ENCODE results near the gene AGFG1. TPM values are rescaled to one million over a fixed set of nuclear protein-coding genes. Genes with fewer than 3 reads are reported as not detected.

Gene AGFG1
- total RNA-seq, 1 donor from 2014 or later, result 25.5 TPM

- DNase-seq (ENCODE audit: low spot score in 2 of 2), result no peak
- no peaks in the 10 kb centered on the region for H3K27me3 ChIP-seq
- H3K27ac ChIP-seq, result no peak overlapping the region
- H3K4me3 ChIP-seq, result no peak overlapping the region
- TF ChIP-seq, protein P1, sequence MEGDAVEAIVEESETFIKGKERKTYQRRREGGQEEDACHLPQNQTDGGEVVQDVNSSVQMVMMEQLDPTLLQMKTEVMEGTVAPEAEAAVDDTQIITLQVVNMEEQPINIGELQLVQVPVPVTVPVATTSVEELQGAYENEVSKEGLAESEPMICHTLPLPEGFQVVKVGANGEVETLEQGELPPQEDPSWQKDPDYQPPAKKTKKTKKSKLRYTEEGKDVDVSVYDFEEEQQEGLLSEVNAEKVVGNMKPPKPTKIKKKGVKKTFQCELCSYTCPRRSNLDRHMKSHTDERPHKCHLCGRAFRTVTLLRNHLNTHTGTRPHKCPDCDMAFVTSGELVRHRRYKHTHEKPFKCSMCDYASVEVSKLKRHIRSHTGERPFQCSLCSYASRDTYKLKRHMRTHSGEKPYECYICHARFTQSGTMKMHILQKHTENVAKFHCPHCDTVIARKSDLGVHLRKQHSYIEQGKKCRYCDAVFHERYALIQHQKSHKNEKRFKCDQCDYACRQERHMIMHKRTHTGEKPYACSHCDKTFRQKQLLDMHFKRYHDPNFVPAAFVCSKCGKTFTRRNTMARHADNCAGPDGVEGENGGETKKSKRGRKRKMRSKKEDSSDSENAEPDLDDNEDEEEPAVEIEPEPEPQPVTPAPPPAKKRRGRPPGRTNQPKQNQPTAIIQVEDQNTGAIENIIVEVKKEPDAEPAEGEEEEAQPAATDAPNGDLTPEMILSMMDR (IDR thresholded peaks at IDR 0.05), result no peak
- H3K4me1 ChIP-seq, result no peaks in the 10 kb centered on the region
- intact Hi-C loops (cut with DNase I), result no loop called here
- H3K9me3 ChIP-seq, result no peaks in the 10 kb centered on the region
- no peaks in the 10 kb centered on the region for H3K36me3 ChIP-seq
Measured at GRCh38 chr2:227576110-227576509, 104.2 kb downstream of the AGFG1 start.

- TF ChIP-seq, protein P1 (IDR thresholded peaks at IDR 0.05), result no peak
- intact Hi-C loops (cut with DNase I), result no loop called here
Measured at GRCh38 chr2:227576812-227577211, 104.9 kb downstream of the AGFG1 start.

DNA sequence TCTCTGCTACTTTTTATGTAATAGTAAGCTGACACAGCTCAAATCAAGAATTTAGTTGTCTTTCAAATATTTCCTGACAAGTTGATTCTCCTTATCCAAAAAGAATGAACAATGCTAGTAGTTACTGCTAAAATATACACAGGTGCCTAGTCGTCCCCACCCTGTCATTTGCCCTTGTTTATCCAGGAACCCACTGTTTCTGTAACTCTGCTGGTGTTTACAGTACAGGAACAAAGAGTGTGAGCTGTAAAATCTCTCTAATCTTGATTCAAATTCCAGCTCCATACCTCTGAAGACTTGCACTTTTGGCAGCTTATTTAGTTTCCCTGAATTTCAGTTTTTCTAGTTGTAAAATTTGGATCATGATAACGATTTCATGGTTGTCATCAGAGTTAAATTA, 105.6 kb downstream of the AGFG1 start:
- H3K4me1 ChIP-seq, result no peaks in the 10 kb centered on the region
- intact Hi-C loops (cut with DNase I), result no loop called here
- DNase-seq (ENCODE audit: low spot score in 2 of 2), result no peak
- H3K4me3 ChIP-seq, result no peak overlapping the region
- TF ChIP-seq, protein P1 (IDR thresholded peaks at IDR 0.05), result no peak
- H3K9me3 ChIP-seq, result peaks cover 0 to 4% of the 10 kb centered on the region in 2 donors
- no peaks in the 10 kb centered on the region for H3K27me3 ChIP-seq
- no peak overlapping the region for H3K27ac ChIP-seq
- H3K36me3 ChIP-seq, result no peaks in the 10 kb centered on the region

More at GRCh38 chr2:227576812-227577211, 104.9 kb downstream of the AGFG1 start:
- Histone ChIP-seq H3K9me3 (no peaks in the 10 kb centered on the region), H3K36me3 (no peaks in the 10 kb centered on the region), H3K27me3 (no peaks in the 10 kb centered on the region), H3K27ac (no peak overlapping the region), H3K4me3 (no peak overlapping the region), H3K4me1 (no peaks in the 10 kb centered on the region)
- DNase-seq (ENCODE audit: low spot score in 2 of 2), result no peak

DNA sequence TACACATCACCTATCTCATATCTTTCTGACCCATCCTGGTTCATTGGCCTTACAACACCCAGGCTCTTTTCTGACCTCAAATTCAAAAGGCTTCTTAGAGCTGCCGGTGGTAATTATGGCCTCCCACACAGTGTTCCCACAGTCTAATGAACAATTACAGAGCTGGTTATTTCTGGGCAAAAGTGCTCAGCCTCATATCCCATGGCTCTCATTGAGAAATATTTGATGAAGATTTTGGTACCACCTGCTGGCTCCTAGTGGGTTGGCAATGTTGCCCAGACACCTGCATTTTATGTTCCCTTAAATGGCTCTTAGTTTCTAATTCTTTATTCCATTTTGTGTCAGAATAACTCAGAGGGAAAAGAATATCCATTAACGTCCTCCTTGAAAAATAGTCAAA, 106.7 kb downstream of the AGFG1 start:
- no peak overlapping the region for H3K4me3 ChIP-seq
- H3K27ac ChIP-seq, result no peak overlapping the region
- intact Hi-C loops (cut with DNase I), result no loop called here
- peaks cover 0 to 11% of the 10 kb centered on the region in 2 donors for H3K9me3 ChIP-seq
- no peaks in the 10 kb centered on the region for H3K36me3 ChIP-seq
- no peaks in the 10 kb centered on the region for H3K27me3 ChIP-seq
- no peak for DNase-seq (ENCODE audit: low spot score in 2 of 2)
- H3K4me1 ChIP-seq, result no peaks in the 10 kb centered on the region
- TF ChIP-seq, protein P1 (IDR thresholded peaks at IDR 0.05), result no peak

DNA sequence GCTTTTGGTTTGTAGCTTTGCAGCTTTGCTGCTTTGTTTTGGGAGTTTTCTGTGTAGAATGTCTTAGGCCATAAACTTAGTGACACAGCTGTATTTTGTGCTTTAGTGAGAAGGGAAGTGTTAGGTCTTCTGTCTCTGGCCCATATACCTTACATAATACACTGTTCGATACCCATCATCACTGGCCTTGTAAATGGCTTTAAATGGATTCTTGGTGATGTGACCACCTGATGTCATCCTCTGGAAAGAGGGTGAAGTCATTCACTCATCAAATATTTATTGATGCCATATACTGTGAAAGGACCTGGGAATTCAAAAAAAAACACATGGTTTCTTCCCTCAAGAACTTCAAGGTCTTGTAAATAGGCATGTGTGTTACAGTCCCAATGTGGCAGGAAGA, 107.8 kb downstream of the AGFG1 start:
- Histone ChIP-seq H3K9me3 (peaks cover 0 to 11% of the 10 kb centered on the region in 2 donors), H3K27me3 (no peaks in the 10 kb centered on the region), H3K27ac (no peak overlapping the region), H3K36me3 (no peaks in the 10 kb centered on the region), H3K4me1 (no peaks in the 10 kb centered on the region), H3K4me3 (no peak overlapping the region)
- intact Hi-C loops (cut with DNase I), result no loop called here
- TF ChIP-seq, protein P1 (IDR thresholded peaks at IDR 0.05), result no peak
- DNase-seq (ENCODE audit: low spot score in 2 of 2), result no peak

- TF ChIP-seq, protein P1 (IDR thresholded peaks at IDR 0.05), result no peak
- Histone ChIP-seq H3K4me3 (no peak overlapping the region), H3K36me3 (no peaks in the 10 kb centered on the region), H3K27me3 (no peaks in the 10 kb centered on the region), H3K4me1 (no peaks in the 10 kb centered on the region), H3K27ac (no peak overlapping the region), H3K9me3 (peaks cover 0 to 11% of the 10 kb centered on the region in 2 donors)
- intact Hi-C loops (cut with DNase I), result no loop called here
- DNase-seq (ENCODE audit: low spot score in 2 of 2), result no peak
Measured at GRCh38 chr2:227582369-227582768, 110.4 kb downstream of the AGFG1 start.

Data from ascending aorta (tissue), 2 donors.